PC-9 (cell line): Measurements from ENCODE around the gene MYO18B. TPM values are rescaled to one million over a fixed set of nuclear protein-coding genes. Genes with fewer than 3 reads are reported as not detected.

Experiments
- BruUV-seq: library from RNA; stranded (reverse); fragments of 400-500 nt; replicated peaks from 2 replicates; lab custom pipeline; 2021; lab: Mats Ljungman, UMichigan
- CTCF ChIA-PET: fragments of 300-600 bp; sonication (Branson Sonifier 250); formaldehyde crosslinking; loops from one replicate; lab custom pipeline; 2022; ENCODE audit warnings: antibody characterized with exemption; lab: Charles Lee
- POLR2A ChIA-PET: fragments of 300-600 bp; sonication (Branson Sonifier 250); formaldehyde crosslinking; loops from one replicate; lab custom pipeline; 2022; ENCODE audit warnings: antibody characterized with exemption; ENCODE audit not compliant: unreplicated experiment; lab: Charles Lee
- DNase-seq, 2 experiments: peaks; one replicate each; pipeline versions ENCODE4 v3.0.0 to v3.0.0-alpha.2; 2015 to 2022; ENCODE audit warnings: mixed read lengths in 1 of 2
- H2AFZ ChIP-seq: fragments of 200-600 bp; sonication (generic); 2 replicates; pipeline ENCODE4 v1.8.1; 2017; ENCODE audit warnings: antibody characterized with exemption
- H3F3A ChIP-seq: fragments of 200-600 bp; sonication (generic); 2 replicates; pipeline ENCODE4 v1.8.1; 2017; ENCODE audit warnings: antibody characterized with exemption, mild to moderate bottlenecking, low read depth; ENCODE audit not compliant: insufficient read depth
- H3K27ac ChIP-seq: fragments of 200-600 bp; sonication (generic); 2 replicates; pipeline ENCODE4 v1.6.1; 2016; ENCODE audit warnings: mixed run types
- H3K27me3 ChIP-seq: fragments of 200-600 bp; sonication (generic); 2 replicates; pipeline ENCODE4 v1.6.1; 2016; ENCODE audit warnings: low read depth, mixed run types; ENCODE audit not compliant: insufficient read depth
- H3K36me3 ChIP-seq: fragments of 200-600 bp; sonication (generic); 2 replicates; pipeline ENCODE4 v1.6.1; 2016; ENCODE audit warnings: low read depth, mixed run types
- H3K4me1 ChIP-seq: fragments of 200-600 bp; sonication (generic); replicated peaks from 2 replicates; pipeline ENCODE4 v1.6.1; 2016; ENCODE audit warnings: mixed run types; ENCODE audit not compliant: insufficient read depth
- H3K4me2 ChIP-seq: fragments of 200-600 bp; sonication (generic); 2 replicates; pipeline ENCODE4 v1.6.1; 2017; ENCODE audit warnings: mixed run types
- H3K4me3 ChIP-seq: fragments of 200-600 bp; sonication (generic); 2 replicates; pipeline ENCODE4 v1.6.1; 2016; ENCODE audit warnings: mixed run types
- H3K79me2 ChIP-seq: fragments of 200-600 bp; sonication (generic); 2 replicates; pipeline ENCODE4 v1.6.1; 2017; ENCODE audit warnings: low read depth, mixed run types
- H3K9me2 ChIP-seq: fragments of 200-600 bp; sonication (generic); 2 replicates; pipeline ENCODE4 v1.8.1; 2017; ENCODE audit warnings: mild to moderate bottlenecking; ENCODE audit not compliant: insufficient read depth
- H3K9me3 ChIP-seq: fragments of 200-600 bp; sonication (generic); 2 replicates; pipeline ENCODE4 v1.8.1; 2016; ENCODE audit warnings: low read depth; ENCODE audit not compliant: insufficient read depth
- H4K20me1 ChIP-seq: fragments of 200-600 bp; sonication (generic); 2 replicates; pipeline ENCODE4 v1.8.1; 2017; ENCODE audit not compliant: insufficient read depth
- CTCF ChIP-seq: fragments of 200-600 bp; sonication (generic); conservative IDR thresholded peaks from 2 replicates; pipeline ENCODE4 v1.6.1; 2017; ENCODE audit warnings: mixed run types, antibody characterized with exemption, mild to moderate bottlenecking, moderate library complexity
- EZH2 ChIP-seq: fragments of 200-600 bp; sonication (generic); IDR thresholded peaks from 2 replicates; pipeline ENCODE4 v1.8.0; 2017; ENCODE audit warnings: antibody characterized with exemption, low read depth
- intact Hi-C: fragments of 100-400 bp; cut with micrococcal nuclease; formaldehyde crosslinking; loops from one replicate; pipeline ENCODE4 v1.10.0; 2022; ENCODE audit not compliant: unreplicated experiment
- total RNA-seq: library from RNA; stranded (reverse); gene quantifications from 2 replicates; pipeline ENCODE4 v1.2.3, GENCODE V29; 2021

Gene MYO18B
- total RNA-seq, 1 experiment from 2014 or later, result not detected

GRCh38 chr22:25822344-25822743 is 80.4 kb downstream of the MYO18B start:
- DNase-seq, result no peak
- Histone ChIP-seq H3K9me2 (no peaks in the 10 kb centered on the region), H4K20me1 (no peaks in the 10 kb centered on the region), H3K27me3 (peaks cover 48% of the 10 kb centered on the region), H3K9me3 (peaks cover 6% of the 10 kb centered on the region; the same call in 1 of the 2 replicates), H3K36me3 (no peaks in the 10 kb centered on the region), H3F3A (no peaks in the 10 kb centered on the region), H3K27ac (no peak overlapping the region), H3K4me1 (no peaks in the 10 kb centered on the region), H2AFZ (no peak overlapping the region), H3K4me3 (no peak overlapping the region), H3K4me2 (no peak overlapping the region), H3K79me2 (no peaks in the 10 kb centered on the region)
- TF ChIP-seq EZH2 (no peak), CTCF (no peak)
- ChIA-PET CTCF (no interaction called here), POLR2A (no interaction called here)
- intact Hi-C loops, result no loop called here
- BruUV-seq, result no TSS peak

GRCh38 chr22:25823276-25823675 is 81.3 kb downstream of the MYO18B start:
- Histone ChIP-seq H3F3A (no peaks in the 10 kb centered on the region), H2AFZ (no peak overlapping the region), H3K79me2 (no peaks in the 10 kb centered on the region), H3K9me3 (peaks cover 6% of the 10 kb centered on the region; the same call in 1 of the 2 replicates), H3K4me3 (no peak overlapping the region), H4K20me1 (no peaks in the 10 kb centered on the region), H3K9me2 (no peaks in the 10 kb centered on the region), H3K36me3 (no peaks in the 10 kb centered on the region), H3K4me2 (no peak overlapping the region), H3K4me1 (no peaks in the 10 kb centered on the region), H3K27ac (no peak overlapping the region), H3K27me3 (peaks cover 58% of the 10 kb centered on the region)
- CTCF ChIA-PET, result no interaction called here
- DNase-seq, result no peak
- intact Hi-C loops, result no loop called here
- no TSS peak for BruUV-seq
- POLR2A ChIA-PET, result no interaction called here
- TF ChIP-seq EZH2, result no peak
- TF ChIP-seq CTCF, result no peak

GRCh38 chr22:25824828-25825423 is 82.9 kb downstream of the MYO18B start:
- Histone ChIP-seq H3K36me3 (no peaks in the 10 kb centered on the region), H3K27me3 (peaks cover 70% of the 10 kb centered on the region), H4K20me1 (no peaks in the 10 kb centered on the region), H3F3A (no peaks in the 10 kb centered on the region), H3K4me3 (no peak overlapping the region), H3K4me2 (no peak overlapping the region), H2AFZ (no peak overlapping the region), H3K9me3 (peaks cover 6% of the 10 kb centered on the region; the same call in 1 of the 2 replicates), H3K9me2 (no peaks in the 10 kb centered on the region), H3K4me1 (no peaks in the 10 kb centered on the region), H3K79me2 (no peaks in the 10 kb centered on the region), H3K27ac (no peak overlapping the region)
- DNase-seq, result no peak
- POLR2A ChIA-PET, result no interaction called here
- no TSS peak for BruUV-seq
- intact Hi-C loops, result no loop called here
- no peak for TF ChIP-seq EZH2
- CTCF ChIA-PET, result no interaction called here

GRCh38 chr22:25827415-25827814 is 85.4 kb downstream of the MYO18B start:
- no TSS peak for BruUV-seq
- Histone ChIP-seq H3K27me3 (peaks cover 83% of the 10 kb centered on the region), H2AFZ (no peak overlapping the region), H3K79me2 (no peaks in the 10 kb centered on the region), H3K4me3 (no peak overlapping the region), H3K9me3 (peaks cover 4% of the 10 kb centered on the region; the same call in 1 of the 2 replicates), H4K20me1 (no peaks in the 10 kb centered on the region), H3K4me2 (no peak overlapping the region), H3K36me3 (no peaks in the 10 kb centered on the region), H3K4me1 (no peaks in the 10 kb centered on the region), H3F3A (no peaks in the 10 kb centered on the region), H3K27ac (no peak overlapping the region), H3K9me2 (no peaks in the 10 kb centered on the region)
- no peak for DNase-seq
- POLR2A ChIA-PET, result no interaction called here
- TF ChIP-seq EZH2, result no peak
- TF ChIP-seq CTCF, result no peak
- intact Hi-C loops, result no loop called here
- CTCF ChIA-PET, result no interaction called here
